ENCODE results near the gene TNRC6B. TPM values are rescaled to one million over a fixed set of nuclear protein-coding genes. Genes with fewer than 3 reads are reported as not detected.
"Not testable (repeated sequence)": the region's sequence is repeated elsewhere in the genome, so short reads cannot be mapped to it uniquely, and the experiment has no call there.

Gene TNRC6B
- total RNA-seq, 8 experiments from 2014 or later: 22.4 to 63.6 (median 29.1) TPM

DNA sequence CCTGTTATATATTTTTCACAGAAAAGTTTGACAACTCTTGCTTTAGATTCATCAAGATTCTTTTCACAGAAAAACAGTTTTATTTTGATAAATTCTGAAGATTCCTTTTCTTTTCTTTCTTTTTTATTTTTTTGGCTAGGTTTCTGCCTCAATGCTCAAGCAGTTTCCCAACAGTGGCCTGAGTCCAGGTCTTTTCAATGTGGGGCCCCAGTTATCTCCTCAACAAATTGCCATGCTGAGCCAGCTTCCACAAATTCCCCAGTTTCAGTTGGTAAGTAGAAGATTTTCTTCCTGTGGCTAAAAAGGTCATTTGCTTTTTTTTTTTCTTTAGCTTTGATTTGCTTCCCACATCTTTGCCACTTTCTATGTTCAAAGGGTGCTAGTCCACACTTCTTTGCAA, 122.6 kb downstream of the TNRC6B start:
- no peak for ATAC-seq (replicated peaks in 6 of 8)
- H3K4me3 ChIP-seq: no peak overlapping the region
- in situ Hi-C loops (cut with MboI; ENCODE audit: low pct_unique_long_range_greater_than_20kb in 2 of 9, low sequenced_read_pairs in 9 of 9, unreplicated experiment in 9 of 9): no loop called here
- no peak overlapping the region for H3K27ac ChIP-seq
- no peaks in the 10 kb centered on the region for H3K4me1 ChIP-seq (replicated peaks in 1 of 2)

DNA sequence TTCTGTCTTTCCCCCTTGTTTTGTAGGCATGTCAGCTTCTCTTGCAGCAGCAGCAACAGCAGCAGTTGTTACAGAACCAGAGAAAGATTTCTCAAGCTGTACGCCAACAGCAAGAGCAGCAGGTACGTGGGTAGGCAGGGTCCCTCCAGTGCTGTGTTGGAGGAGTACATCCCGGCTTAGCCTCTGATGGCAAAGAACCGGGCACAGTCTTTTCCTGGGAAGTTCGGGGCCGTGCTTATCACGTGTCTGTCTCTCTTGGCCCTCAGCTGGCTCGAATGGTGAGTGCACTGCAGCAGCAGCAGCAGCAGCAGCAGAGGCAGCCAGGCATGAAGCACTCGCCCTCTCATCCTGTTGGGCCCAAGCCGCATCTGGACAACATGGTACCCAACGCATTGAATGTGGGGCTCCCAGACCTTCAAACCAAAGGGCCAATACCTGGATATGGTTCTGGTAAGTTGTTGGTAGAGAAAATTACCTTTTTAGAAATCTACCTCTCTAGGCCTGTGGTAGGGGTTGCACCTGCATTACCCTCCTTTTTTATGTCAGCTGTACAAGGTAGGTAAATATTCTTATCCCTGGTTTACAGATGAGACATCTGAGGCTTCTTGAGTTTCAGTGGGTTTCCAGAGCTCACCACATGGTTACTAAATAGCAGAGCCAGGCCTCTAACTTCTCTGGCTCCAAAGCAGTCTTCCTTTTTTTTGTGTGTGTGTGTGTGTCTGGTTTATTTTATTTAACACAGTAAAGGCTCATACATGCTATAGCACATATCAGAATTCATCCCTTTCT, 123.4 kb downstream of the TNRC6B start:
- in situ Hi-C loops (cut with MboI; ENCODE audit: low pct_unique_long_range_greater_than_20kb in 2 of 9, low sequenced_read_pairs in 9 of 9, unreplicated experiment in 9 of 9): no loop called here
- 92 to 100% (median 100%) methylated on average over 1 to 5 of the region's 11 CpGs; no CpG with 5 or more reads in 5 of the 10 experiments for WGBS, 10 experiments
- Histone ChIP-seq H3K27ac (no peak overlapping the region), H3K4me1 (replicated peaks in 1 of 2) (no peaks in the 10 kb centered on the region), H3K4me3 (no peak overlapping the region)
- no peak for ATAC-seq (replicated peaks in 6 of 8)

DNA sequence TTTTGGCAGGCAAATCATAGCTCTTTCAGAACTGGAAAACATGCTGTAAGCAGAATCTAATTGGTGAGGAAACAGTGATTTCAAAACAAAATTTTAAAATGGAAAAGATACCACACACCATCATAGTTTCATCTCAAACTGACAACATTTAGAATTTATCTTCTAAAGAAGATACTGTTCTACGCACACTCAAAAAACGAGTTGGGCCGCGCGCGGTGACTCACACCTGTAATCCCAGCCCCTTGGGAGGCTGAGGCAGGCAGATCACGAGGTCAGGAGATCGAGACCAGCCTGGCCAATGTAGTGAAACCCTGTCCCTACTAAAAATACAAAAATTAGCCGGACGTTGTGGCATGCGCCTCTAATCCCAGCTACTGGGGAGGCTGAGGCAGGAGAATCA, 124.4 kb downstream of the TNRC6B start:
- Histone ChIP-seq H3K4me1 (replicated peaks in 1 of 2) (no peaks in the 10 kb centered on the region), H3K27ac (no peak overlapping the region), H3K4me3 (no peak overlapping the region)
- ATAC-seq (replicated peaks in 6 of 8): no peak
- WGBS, 10 experiments: 96 to 100% (median 97%) methylated on average over 2 to 11 of the region's 11 CpGs; no CpG with 5 or more reads in 3 of the 10 experiments
- in situ Hi-C loops (cut with MboI; ENCODE audit: low pct_unique_long_range_greater_than_20kb in 2 of 9, low sequenced_read_pairs in 9 of 9, unreplicated experiment in 9 of 9): no loop called here

DNA sequence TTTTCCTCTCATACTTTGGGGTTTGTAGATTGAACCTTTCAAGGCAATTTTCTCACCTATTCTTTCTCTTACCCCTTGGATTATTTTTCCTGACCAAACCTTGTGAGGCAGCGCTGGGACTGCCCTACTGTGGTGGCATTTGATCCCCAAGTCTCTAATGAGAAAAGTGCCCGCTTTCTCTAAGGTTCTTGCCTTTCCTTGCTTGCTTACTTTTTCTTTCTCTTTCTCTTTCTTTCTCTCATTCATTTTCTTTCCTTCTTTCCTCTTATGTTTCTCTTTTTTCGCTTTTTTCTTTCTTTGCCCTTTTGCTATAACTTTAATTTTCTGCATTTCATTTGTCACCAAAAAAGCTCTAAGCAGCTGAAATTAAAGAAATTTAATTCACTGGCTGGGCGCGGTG, 127.9 kb downstream of the TNRC6B start:
- Histone ChIP-seq H3K4me3 (no peak overlapping the region), H3K27ac (no peak overlapping the region), H3K4me1 (replicated peaks in 1 of 2) (no peaks in the 10 kb centered on the region)
- no peak for ATAC-seq (replicated peaks in 6 of 8)
- WGBS, 10 experiments: 88 to 100% (median 97%) methylated on average over 2 to 5 of the region's 5 CpGs
- in situ Hi-C loops (cut with MboI; ENCODE audit: low pct_unique_long_range_greater_than_20kb in 2 of 9, low sequenced_read_pairs in 9 of 9, unreplicated experiment in 9 of 9): no loop called here

DNA sequence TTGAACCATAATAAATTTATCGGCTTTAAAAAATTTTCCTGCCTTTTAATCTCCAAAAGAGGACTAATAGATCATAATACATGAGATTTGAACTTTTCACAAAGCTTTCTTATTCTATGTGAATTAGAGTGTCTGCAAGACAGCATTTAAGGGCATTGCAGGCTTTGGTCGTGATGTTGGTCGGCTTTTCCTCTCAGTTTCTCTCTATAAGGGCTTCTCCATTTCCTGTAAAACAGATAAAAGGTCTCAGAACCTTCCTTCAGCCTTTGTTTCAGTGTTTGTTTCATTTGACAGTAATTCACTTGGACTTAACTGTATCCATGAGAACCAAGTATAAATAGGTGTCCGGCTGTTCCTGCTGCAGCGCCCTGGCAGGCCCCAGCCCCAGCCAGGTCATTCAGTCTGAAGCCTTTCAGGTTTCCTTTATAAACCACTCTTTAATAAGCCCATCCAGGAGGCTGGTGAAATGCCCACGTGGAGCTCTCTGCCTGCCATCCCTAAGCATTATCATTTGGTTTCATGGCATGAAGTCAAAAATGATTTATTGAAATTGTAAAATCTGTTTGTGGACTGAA, 131.4 kb downstream of the TNRC6B start:
- WGBS, 10 experiments: 71 to 100% (median 85%) methylated on average over 1 to 6 of the region's 6 CpGs; no CpG with 5 or more reads in 1 of the 10 experiments
- in situ Hi-C loops (cut with MboI; ENCODE audit: low pct_unique_long_range_greater_than_20kb in 2 of 9, low sequenced_read_pairs in 9 of 9, unreplicated experiment in 9 of 9): no loop called here
- Histone ChIP-seq H3K4me1 (replicated peaks in 1 of 2) (no peaks in the 10 kb centered on the region), H3K4me3 (no peak overlapping the region), H3K27ac (no peak overlapping the region)
- ATAC-seq (replicated peaks in 6 of 8): peak in 3 of 8 experiments; percentile 16 to 92 (median 36)

DNA sequence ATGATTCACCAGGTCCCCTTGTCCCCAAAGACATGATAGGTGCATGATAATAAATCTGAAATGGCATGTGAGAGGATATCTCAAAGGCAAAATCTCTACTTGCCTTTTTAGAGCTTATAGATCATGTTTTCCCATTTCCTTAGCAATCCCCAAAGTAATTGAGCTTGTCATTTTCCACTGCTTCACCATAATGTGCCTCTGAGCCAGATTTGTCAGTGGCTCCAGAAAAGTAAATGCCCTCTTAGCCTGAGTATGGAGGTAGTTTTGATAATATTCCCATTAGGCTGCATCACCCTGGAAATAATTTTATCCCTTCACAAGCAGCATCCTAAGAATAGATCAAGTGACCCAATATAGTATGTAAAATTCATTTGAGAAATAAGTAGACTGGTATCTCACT, 131.9 kb downstream of the TNRC6B start:
- no peak overlapping the region for H3K27ac ChIP-seq
- no peak for ATAC-seq (replicated peaks in 6 of 8)
- in situ Hi-C loops (cut with MboI; ENCODE audit: low pct_unique_long_range_greater_than_20kb in 2 of 9, low sequenced_read_pairs in 9 of 9, unreplicated experiment in 9 of 9): no loop called here
- no peak overlapping the region for H3K4me3 ChIP-seq
- H3K4me1 ChIP-seq (replicated peaks in 1 of 2): no peaks in the 10 kb centered on the region

DNA sequence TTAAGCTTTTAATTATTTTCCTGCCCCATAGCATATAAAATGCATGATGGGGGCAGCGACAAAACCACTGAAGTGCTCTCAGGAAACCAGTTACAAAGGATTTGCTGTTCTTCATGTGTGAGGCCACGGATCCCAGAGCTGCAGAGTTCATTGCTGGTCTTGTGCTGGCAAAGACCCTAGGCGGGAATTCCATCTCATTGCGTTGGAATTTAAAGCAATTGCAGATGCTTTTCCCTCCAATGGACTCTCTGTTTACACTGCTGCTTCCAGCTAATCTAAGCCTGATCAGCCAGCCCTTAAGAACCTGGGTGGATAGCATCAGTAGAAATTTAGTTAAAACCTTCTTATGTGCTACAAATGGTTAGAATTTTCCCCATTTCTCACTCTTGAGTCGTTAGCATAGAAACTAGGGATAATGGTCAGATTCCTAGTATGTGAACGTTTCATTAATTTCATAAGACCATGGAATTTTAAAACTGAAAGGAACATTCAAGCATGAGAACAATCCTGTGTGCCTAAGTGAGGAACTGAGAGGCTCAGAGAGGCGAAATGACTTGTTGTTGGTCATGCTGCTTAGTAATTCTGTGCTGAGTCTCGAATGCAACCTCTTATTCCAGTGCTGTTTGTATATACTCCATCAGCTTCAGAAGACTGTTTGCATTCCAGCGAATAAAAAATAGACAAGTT, 132.5 kb downstream of the TNRC6B start:
- Histone ChIP-seq H3K27ac (no peak overlapping the region), H3K4me3 (no peak overlapping the region), H3K4me1 (replicated peaks in 1 of 2) (no peaks in the 10 kb centered on the region)
- peak in 2 of 8 experiments; percentile 19 to 40 for ATAC-seq (replicated peaks in 6 of 8)
- 13 to 98% (median 91%) methylated on average over 2 to 9 of the region's 9 CpGs; no CpG with 5 or more reads in 1 of the 10 experiments for WGBS, 10 experiments
- in situ Hi-C loops (cut with MboI; ENCODE audit: low pct_unique_long_range_greater_than_20kb in 2 of 9, low sequenced_read_pairs in 9 of 9, unreplicated experiment in 9 of 9): no loop called here

DNA sequence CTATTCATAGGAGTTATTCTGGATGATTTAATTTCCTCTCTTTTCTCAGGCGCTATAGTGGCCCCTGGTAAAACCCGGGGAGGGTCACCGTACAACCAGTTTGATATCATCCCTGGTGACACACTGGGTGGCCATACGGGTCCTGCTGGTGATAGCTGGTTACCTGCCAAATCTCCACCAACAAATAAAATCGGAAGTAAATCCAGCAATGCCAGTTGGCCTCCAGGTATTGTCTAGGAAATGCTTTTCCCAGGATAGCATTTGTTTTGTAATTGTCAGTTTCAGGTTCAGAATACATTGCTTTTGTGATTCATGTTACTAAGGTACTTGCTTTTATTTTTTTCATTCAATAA, 133.0 kb downstream of the TNRC6B start:
- ATAC-seq (replicated peaks in 6 of 8): no peak
- H3K4me1 ChIP-seq (replicated peaks in 1 of 2): no peaks in the 10 kb centered on the region
- in situ Hi-C loops (cut with MboI; ENCODE audit: low pct_unique_long_range_greater_than_20kb in 2 of 9, low sequenced_read_pairs in 9 of 9, unreplicated experiment in 9 of 9): no loop called here
- no peak overlapping the region for H3K27ac ChIP-seq
- no peak overlapping the region for H3K4me3 ChIP-seq
- WGBS, 10 experiments: 31 to 100% (median 85%) methylated on average over 1 to 5 of the region's 5 CpGs; no CpG with 5 or more reads in 2 of the 10 experiments

DNA sequence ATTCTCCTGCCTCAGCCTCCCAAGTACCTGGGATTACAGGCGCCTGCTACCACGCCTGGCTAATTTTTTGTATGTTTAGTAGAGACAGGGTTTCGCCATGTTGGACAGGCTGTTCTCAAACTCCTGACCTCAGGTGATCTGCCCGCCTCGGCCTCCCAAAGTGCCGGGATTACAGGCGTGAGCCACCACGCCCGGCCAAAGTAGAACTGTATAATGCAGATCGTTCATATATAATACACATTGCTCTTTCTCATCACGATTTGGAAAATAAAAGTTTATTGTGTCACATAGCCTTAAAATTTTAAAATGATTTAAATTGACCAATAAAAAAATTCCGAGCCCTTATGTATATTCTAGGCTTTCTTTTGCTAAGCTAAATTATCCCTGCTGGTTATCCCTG, 133.9 kb downstream of the TNRC6B start:
- H3K27ac ChIP-seq; H3K4me3 ChIP-seq; ATAC-seq (replicated peaks in 6 of 8); H3K4me1 ChIP-seq (replicated peaks in 1 of 2); in situ Hi-C loops (cut with MboI; ENCODE audit: low pct_unique_long_range_greater_than_20kb in 2 of 9, low sequenced_read_pairs in 9 of 9, unreplicated experiment in 9 of 9): not testable (repeated sequence)
- 85 to 100% (median 96%) methylated on average over 2 to 9 of the region's 12 CpGs; no CpG with 5 or more reads in 2 of the 10 experiments for WGBS, 10 experiments

DNA sequence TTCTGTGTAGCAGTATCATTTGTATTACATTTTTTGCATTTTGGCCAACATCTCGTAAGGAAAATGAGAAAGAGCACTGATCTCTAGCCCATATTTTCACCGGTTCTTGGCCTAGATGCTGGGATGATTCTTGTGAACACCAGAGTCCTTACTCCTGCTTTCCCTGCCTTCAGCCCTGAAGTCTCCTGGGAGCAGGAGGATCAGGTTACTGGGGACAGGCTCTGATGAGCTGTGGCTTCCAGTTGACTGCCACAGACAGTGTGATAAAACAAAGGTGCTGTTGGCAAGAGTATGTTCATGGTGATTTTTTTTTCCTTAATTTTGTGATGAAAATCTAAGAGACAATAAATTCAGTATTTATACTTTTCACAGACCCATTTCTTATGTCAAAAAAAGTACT, 134.3 kb downstream of the TNRC6B start:
- WGBS, 10 experiments: 64 to 100% (median 98%) methylated on average over 1 to 2 of the region's 2 CpGs
- in situ Hi-C loops (cut with MboI; ENCODE audit: low pct_unique_long_range_greater_than_20kb in 2 of 9, low sequenced_read_pairs in 9 of 9, unreplicated experiment in 9 of 9): no loop called here
- no peak for ATAC-seq (replicated peaks in 6 of 8)
- H3K4me3 ChIP-seq: no peak overlapping the region
- H3K4me1 ChIP-seq (replicated peaks in 1 of 2): no peaks in the 10 kb centered on the region
- H3K27ac ChIP-seq: no peak overlapping the region

DNA sequence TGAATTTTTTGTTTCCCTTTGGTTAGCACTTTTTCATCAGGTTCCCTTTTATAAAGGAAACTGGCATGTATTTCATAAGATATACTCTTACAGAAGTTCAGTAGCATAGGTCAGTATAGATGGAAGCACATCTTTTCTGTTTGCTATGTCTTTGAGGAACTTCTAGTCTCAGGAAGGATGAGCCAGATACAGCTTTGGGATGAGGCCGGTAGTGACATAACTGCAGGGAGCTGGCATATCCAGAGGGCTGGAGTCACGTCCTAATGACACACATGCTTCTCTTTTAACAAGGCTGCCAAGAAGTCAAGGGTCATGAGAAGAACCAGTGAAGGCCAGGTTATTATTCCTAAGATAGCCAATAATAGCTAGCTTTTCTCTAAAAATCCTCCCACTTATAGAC, 135.3 kb downstream of the TNRC6B start:
- no peak for ATAC-seq (replicated peaks in 6 of 8)
- WGBS, 10 experiments: 20 to 100% (median 89%) methylated on average over 1 to 2 of the region's 2 CpGs; no CpG with 5 or more reads in 2 of the 10 experiments
- in situ Hi-C loops (cut with MboI; ENCODE audit: low pct_unique_long_range_greater_than_20kb in 2 of 9, low sequenced_read_pairs in 9 of 9, unreplicated experiment in 9 of 9): no loop called here

DNA sequence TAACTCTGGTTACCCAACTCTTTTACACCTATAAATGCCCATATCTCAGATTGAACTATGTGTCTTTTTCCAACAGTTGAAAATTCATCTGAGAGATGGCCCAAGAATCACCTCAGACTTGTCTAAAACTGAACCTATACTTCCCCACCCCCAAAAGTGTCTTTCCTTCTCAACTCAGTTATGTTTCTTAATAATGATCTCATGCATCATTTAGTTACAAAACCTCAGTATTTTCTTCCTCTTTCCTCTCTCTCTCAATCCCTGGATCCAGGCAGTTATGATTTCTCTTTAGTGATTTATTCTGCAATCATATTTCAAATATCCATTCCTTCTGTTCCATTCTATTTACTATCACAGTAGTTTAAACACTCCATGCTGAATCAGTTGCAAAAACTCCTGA, 136.3 kb downstream of the TNRC6B start:
- in situ Hi-C loops (cut with MboI; ENCODE audit: low pct_unique_long_range_greater_than_20kb in 2 of 9, low sequenced_read_pairs in 9 of 9, unreplicated experiment in 9 of 9): no loop called here
- H3K27ac ChIP-seq: no peak overlapping the region
- ATAC-seq (replicated peaks in 6 of 8): no peak
- H3K4me1 ChIP-seq (replicated peaks in 1 of 2): no peaks in the 10 kb centered on the region
- H3K4me3 ChIP-seq: no peak overlapping the region

More for the DNA sequence above, 135.3 kb downstream of the TNRC6B start:
- H3K27ac ChIP-seq: no peak overlapping the region
- no peak overlapping the region for H3K4me3 ChIP-seq
- no peaks in the 10 kb centered on the region for H3K4me1 ChIP-seq (replicated peaks in 1 of 2)

DNA sequence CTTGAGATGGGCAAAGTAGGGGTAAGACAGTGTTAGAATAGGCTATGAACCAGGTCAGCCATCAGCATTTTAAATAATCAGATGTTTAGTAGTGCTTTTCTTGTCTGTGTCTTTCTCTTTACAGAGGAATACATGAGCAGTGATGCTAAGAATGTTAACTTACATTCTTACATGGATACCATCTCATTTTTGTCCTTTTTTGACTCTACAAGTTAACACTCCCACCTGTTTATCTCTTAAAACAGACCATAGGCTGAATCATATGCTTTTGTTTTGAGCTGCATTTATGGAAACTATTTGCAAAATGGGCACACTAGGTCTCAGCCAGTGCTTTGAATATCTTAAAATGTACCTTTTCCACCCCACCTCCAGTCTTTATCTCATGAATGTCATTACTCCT, 143.0 kb downstream of the TNRC6B start:
- Histone ChIP-seq H3K4me3 (no peak overlapping the region), H3K27ac (no peak overlapping the region), H3K4me1 (replicated peaks in 1 of 2) (no peaks in the 10 kb centered on the region)
- no peak for ATAC-seq (replicated peaks in 6 of 8)
- in situ Hi-C loops (cut with MboI; ENCODE audit: low pct_unique_long_range_greater_than_20kb in 2 of 9, low sequenced_read_pairs in 9 of 9, unreplicated experiment in 9 of 9): no loop called here

DNA sequence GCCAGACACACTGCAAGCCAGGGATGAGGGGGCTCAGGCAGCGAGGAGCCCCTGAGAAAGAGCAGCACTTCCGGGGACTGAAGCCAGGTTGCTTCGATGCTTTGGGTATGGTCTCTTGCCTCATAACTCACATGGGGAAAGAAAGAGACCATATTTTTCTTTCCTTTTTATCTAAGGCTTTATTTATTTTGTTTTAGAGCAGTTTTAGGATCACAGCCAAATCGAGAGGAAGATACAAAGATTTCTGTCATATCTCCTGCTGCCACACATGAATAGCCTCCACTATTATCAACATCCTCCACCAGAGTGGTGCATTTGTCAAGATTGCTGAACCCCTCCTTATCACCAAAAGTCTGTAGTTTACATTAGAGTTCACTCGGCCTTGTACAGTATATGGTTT, 144.3 kb downstream of the TNRC6B start:
- WGBS, 10 experiments: 55 to 92% (median 85%) methylated on average over 2 to 4 of the region's 5 CpGs; no CpG with 5 or more reads in 3 of the 10 experiments
- Histone ChIP-seq H3K27ac (no peak overlapping the region), H3K4me1 (replicated peaks in 1 of 2) (no peaks in the 10 kb centered on the region), H3K4me3 (no peak overlapping the region)
- ATAC-seq (replicated peaks in 6 of 8): no peak
- in situ Hi-C loops (cut with MboI; ENCODE audit: low pct_unique_long_range_greater_than_20kb in 2 of 9, low sequenced_read_pairs in 9 of 9, unreplicated experiment in 9 of 9): no loop called here

All from motor neuron (in vitro differentiated cells).